ENCODE results near the gene COX10. TPM values are rescaled to one million over a fixed set of nuclear protein-coding genes. Genes with fewer than 3 reads are reported as not detected.

The COX10 gene
- polyA plus RNA-seq, 3 donors from 2014 or later: 15.5 to 18.6 (median 16.8) TPM

- no peaks in the 10 kb centered on the region for H3K9me3 Mint-ChIP-seq
- H3K27ac Mint-ChIP-seq: no peak overlapping the region
- H3K4me1 Mint-ChIP-seq: peaks cover 0 to 6% of the 10 kb centered on the region in 2 donors
- peaks cover 7 to 24% (median 20%) of the 10 kb centered on the region in 3 donors for H3K36me3 Mint-ChIP-seq
- peaks cover 0 to 2% (median 0%) of the 10 kb centered on the region in 3 donors for H3K27me3 Mint-ChIP-seq (ENCODE audit: low read depth in 3 of 3)
- no peak for DNase-seq
- H3K4me3 Mint-ChIP-seq: no peak overlapping the region
Measured at GRCh38 chr17:14052886-14053615, 16.3 kb upstream of the COX10 start.

- Mint-ChIP-seq H3K27ac (no peak overlapping the region), H3K4me1 (peaks cover 0 to 6% of the 10 kb centered on the region in 2 donors), H3K27me3 (ENCODE audit: low read depth in 3 of 3) (no peaks in the 10 kb centered on the region), H3K4me3 (no peak overlapping the region), H3K9me3 (no peaks in the 10 kb centered on the region), H3K36me3 (peaks cover 9 to 28% (median 16%) of the 10 kb centered on the region in 3 donors)
- DNase-seq: no peak
Measured at GRCh38 chr17:14057591-14057990, 11.7 kb upstream of the COX10 start.

GRCh38 chr17:14058051-14058450 lies 11.3 kb upstream of the COX10 start:
- no peak for DNase-seq
- Mint-ChIP-seq H3K9me3 (no peaks in the 10 kb centered on the region), H3K4me1 (peaks cover 0 to 6% of the 10 kb centered on the region in 2 donors), H3K4me3 (no peak overlapping the region), H3K27ac (no peak overlapping the region), H3K36me3 (peaks cover 9 to 28% (median 16%) of the 10 kb centered on the region in 3 donors), H3K27me3 (ENCODE audit: low read depth in 3 of 3) (no peaks in the 10 kb centered on the region)

GRCh38 chr17:14060706-14061105 lies 8.6 kb upstream of the COX10 start:
- H3K4me3 Mint-ChIP-seq: no peak overlapping the region
- H3K9me3 Mint-ChIP-seq: no peaks in the 10 kb centered on the region
- no peaks in the 10 kb centered on the region for H3K27me3 Mint-ChIP-seq (ENCODE audit: low read depth in 3 of 3)
- peaks cover 0 to 6% of the 10 kb centered on the region in 2 donors for H3K4me1 Mint-ChIP-seq
- no peak for DNase-seq
- no peak overlapping the region for H3K27ac Mint-ChIP-seq
- H3K36me3 Mint-ChIP-seq: peaks cover 7 to 24% (median 12%) of the 10 kb centered on the region in 3 donors

GRCh38 chr17:14061666-14062560 lies 7.4 kb upstream of the COX10 start:
- no peak overlapping the region for H3K4me3 Mint-ChIP-seq
- peaks cover 6 to 19% (median 11%) of the 10 kb centered on the region in 3 donors for H3K36me3 Mint-ChIP-seq
- peak overlapping the region in 1 of 6 donors; percentile 29 for H3K27ac Mint-ChIP-seq
- no peaks in the 10 kb centered on the region for H3K9me3 Mint-ChIP-seq
- peaks cover 0 to 12% of the 10 kb centered on the region in 2 donors for H3K4me1 Mint-ChIP-seq
- DNase-seq: no peak
- H3K27me3 Mint-ChIP-seq (ENCODE audit: low read depth in 3 of 3): no peaks in the 10 kb centered on the region

GRCh38 chr17:14067347-14067746 lies 2.0 kb upstream of the COX10 start:
- H3K9me3 Mint-ChIP-seq: no peaks in the 10 kb centered on the region
- peaks cover 0 to 3% (median 0%) of the 10 kb centered on the region in 3 donors for H3K27me3 Mint-ChIP-seq (ENCODE audit: low read depth in 3 of 3)
- H3K4me1 Mint-ChIP-seq: peaks cover 30 to 41% of the 10 kb centered on the region in 2 donors
- peaks cover 3 to 5% (median 4%) of the 10 kb centered on the region in 3 donors for H3K36me3 Mint-ChIP-seq
- no peak for DNase-seq
- no peak overlapping the region for H3K4me3 Mint-ChIP-seq
- H3K27ac Mint-ChIP-seq: no peak overlapping the region

GRCh38 chr17:14068542-14069250 lies 608 bp upstream of the COX10 start:
- no peak for DNase-seq
- peaks cover 0 to 3% (median 0%) of the 10 kb centered on the region in 3 donors for H3K27me3 Mint-ChIP-seq (ENCODE audit: low read depth in 3 of 3)
- peak overlapping the region; percentile 86 to 93 (median 90) for H3K27ac Mint-ChIP-seq
- no peaks in the 10 kb centered on the region for H3K9me3 Mint-ChIP-seq
- H3K4me1 Mint-ChIP-seq: peaks cover 30 to 41% of the 10 kb centered on the region in 2 donors
- peak overlapping the region; percentile 93 to 97 (median 94) for H3K4me3 Mint-ChIP-seq
- H3K36me3 Mint-ChIP-seq: peaks cover 3 to 5% (median 4%) of the 10 kb centered on the region in 3 donors

- Mint-ChIP-seq H3K9me3 (no peaks in the 10 kb centered on the region), H3K4me3 (peak overlapping the region; percentile 93 to 97 (median 94)), H3K27ac (peak overlapping the region; percentile 56 to 93 (median 90)), H3K4me1 (peaks cover 30 to 41% of the 10 kb centered on the region in 2 donors), H3K27me3 (ENCODE audit: low read depth in 3 of 3) (peaks cover 0 to 3% (median 0%) of the 10 kb centered on the region in 3 donors), H3K36me3 (peaks cover 4 to 10% (median 6%) of the 10 kb centered on the region in 3 donors)
- DNase-seq: no peak
Measured at GRCh38 chr17:14070344-14070984, 1.2 kb downstream of the COX10 start.

GRCh38 chr17:14072881-14073280 lies 3.6 kb downstream of the COX10 start:
- DNase-seq: no peak
- Mint-ChIP-seq H3K27ac (no peak overlapping the region), H3K9me3 (no peaks in the 10 kb centered on the region), H3K36me3 (peaks cover 0 to 17% (median 3%) of the 10 kb centered on the region in 3 donors), H3K4me3 (no peak overlapping the region), H3K4me1 (peaks cover 28 to 33% of the 10 kb centered on the region in 2 donors), H3K27me3 (ENCODE audit: low read depth in 3 of 3) (peaks cover 0 to 3% (median 0%) of the 10 kb centered on the region in 3 donors)

GRCh38 chr17:14078027-14078426 lies 8.7 kb downstream of the COX10 start:
- H3K9me3 Mint-ChIP-seq: no peaks in the 10 kb centered on the region
- peaks cover 12 to 34% (median 19%) of the 10 kb centered on the region in 3 donors for H3K36me3 Mint-ChIP-seq
- peaks cover 0 to 1% (median 0%) of the 10 kb centered on the region in 3 donors for H3K27me3 Mint-ChIP-seq (ENCODE audit: low read depth in 3 of 3)
- no peak overlapping the region for H3K4me3 Mint-ChIP-seq
- H3K27ac Mint-ChIP-seq: peak overlapping the region in 1 of 6 donors; percentile 13
- peaks cover 0 to 6% of the 10 kb centered on the region in 2 donors for H3K4me1 Mint-ChIP-seq
- DNase-seq: no peak

GRCh38 chr17:14080847-14081251 lies 11.5 kb downstream of the COX10 start:
- H3K9me3 Mint-ChIP-seq: no peaks in the 10 kb centered on the region
- peak overlapping the region in 1 of 6 donors; percentile 20 for H3K27ac Mint-ChIP-seq
- peaks cover 12 to 29% (median 16%) of the 10 kb centered on the region in 3 donors for H3K36me3 Mint-ChIP-seq
- no peak for DNase-seq
- H3K4me1 Mint-ChIP-seq: peaks cover 0 to 6% of the 10 kb centered on the region in 2 donors
- H3K4me3 Mint-ChIP-seq: no peak overlapping the region
- peaks cover 0 to 1% (median 0%) of the 10 kb centered on the region in 3 donors for H3K27me3 Mint-ChIP-seq (ENCODE audit: low read depth in 3 of 3)

GRCh38 chr17:14082848-14083247 lies 13.5 kb downstream of the COX10 start:
- H3K36me3 Mint-ChIP-seq: peaks cover 16 to 24% (median 18%) of the 10 kb centered on the region in 3 donors
- H3K9me3 Mint-ChIP-seq: no peaks in the 10 kb centered on the region
- H3K4me1 Mint-ChIP-seq: peaks cover 0 to 6% of the 10 kb centered on the region in 2 donors
- no peak overlapping the region for H3K4me3 Mint-ChIP-seq
- no peak for DNase-seq
- peaks cover 0 to 3% (median 1%) of the 10 kb centered on the region in 3 donors for H3K27me3 Mint-ChIP-seq (ENCODE audit: low read depth in 3 of 3)
- H3K27ac Mint-ChIP-seq: no peak overlapping the region

- H3K27me3 Mint-ChIP-seq (ENCODE audit: low read depth in 3 of 3): peaks cover 0 to 4% (median 3%) of the 10 kb centered on the region in 3 donors
- H3K9me3 Mint-ChIP-seq: no peaks in the 10 kb centered on the region
- no peak for DNase-seq
- peaks cover 9 to 25% (median 12%) of the 10 kb centered on the region in 3 donors for H3K36me3 Mint-ChIP-seq
- H3K4me1 Mint-ChIP-seq: peaks cover 0 to 14% of the 10 kb centered on the region in 2 donors
- no peak overlapping the region for H3K27ac Mint-ChIP-seq
- no peak overlapping the region for H3K4me3 Mint-ChIP-seq
Measured at GRCh38 chr17:14084955-14085354, 15.7 kb downstream of the COX10 start.
